Thyroid gland (tissue), 4 donors: ENCODE results near the gene ITGB2.

ENCODE experiments used
- CTCF ChIP-seq, 6 experiments: fragments of 200-600 bp in 3 of 6; fragments of 450-650 bp in 3 of 6; sonication (generic) in 3 of 6; IDR thresholded peaks; one replicate each; pipeline ENCODE4 v1.5.1; 2016 to 2019; ENCODE audit warnings: antibody characterized with exemption in 6 of 6, mild to moderate bottlenecking in 2 of 6, inconsistent platforms in 1 of 6, moderate library complexity in 1 of 6
- POLR2A ChIP-seq, 2 donors: fragments of 450-650 bp; IDR thresholded peaks; one replicate each; pipeline ENCODE4 v1.6.1; 2017; ENCODE audit warnings: antibody characterized with exemption in 2 of 2, mild to moderate bottlenecking in 2 of 2, moderate library complexity in 1 of 2

- TF ChIP-seq CTCF (IDR thresholded peaks at IDR 0.05) = no peak
- no peak for TF ChIP-seq POLR2A (IDR thresholded peaks at IDR 0.05)
Measured at GRCh38 chr21:44837537-44837936, 83.2 kb downstream of the ITGB2 start.
